Glomerular endothelial cell (primary cell): ENCODE results near the gene CRIM1. TPM values are rescaled to one million over a fixed set of nuclear protein-coding genes. Genes with fewer than 3 reads are reported as not detected.
A peak's percentile ranks its signal among the peaks of the same experiment; 100 is the strongest.

Source experiments
- DNase-seq: peaks from one replicate; pipeline ENCODE4 v3.0.0-alpha.2; 2011; ENCODE audit warnings: low read depth, low spot score; ENCODE audit errors: extremely low read depth
- total RNA-seq: library from RNA; depleted of rRNA; stranded (reverse); fragments of >200 nt; gene quantifications from 2 replicates; pipeline ENCODE4 v1.2.3, GENCODE V29; 2015

Gene CRIM1
- total RNA-seq, 1 donor from 2014 or later, result 618 TPM

- no peak for DNase-seq
Observed at GRCh38 chr2:36393738-36394256, 38.2 kb downstream of the CRIM1 start.

- DNase-seq, result no peak
Observed at GRCh38 chr2:36394804-36395203, 39.2 kb downstream of the CRIM1 start.

GRCh38 chr2:36395866-36396265, 40.3 kb downstream of the CRIM1 start:
- no peak for DNase-seq

GRCh38 chr2:36396878-36397539, 41.4 kb downstream of the CRIM1 start:
- DNase-seq, result no peak

- DNase-seq, result no peak
Observed at GRCh38 chr2:36397728-36398413, 42.3 kb downstream of the CRIM1 start.

GRCh38 chr2:36399050-36399449, 43.5 kb downstream of the CRIM1 start:
- DNase-seq, result no peak

- peak; percentile 71 for DNase-seq
Observed at GRCh38 chr2:36403675-36404230, 48.2 kb downstream of the CRIM1 start.

- DNase-seq, result no peak
Observed at GRCh38 chr2:36404318-36404717, 48.7 kb downstream of the CRIM1 start.

- DNase-seq, result no peak
Observed at GRCh38 chr2:36404754-36405153, 49.2 kb downstream of the CRIM1 start.

GRCh38 chr2:36405183-36405582, 49.6 kb downstream of the CRIM1 start:
- no peak for DNase-seq

GRCh38 chr2:36406296-36406695, 50.7 kb downstream of the CRIM1 start:
- no peak for DNase-seq

GRCh38 chr2:36407413-36407812, 51.8 kb downstream of the CRIM1 start:
- no peak for DNase-seq

- no peak for DNase-seq
Observed at GRCh38 chr2:36408198-36408703, 52.7 kb downstream of the CRIM1 start.

- no peak for DNase-seq
Observed at GRCh38 chr2:36409335-36409734, 53.8 kb downstream of the CRIM1 start.

- no peak for DNase-seq
Observed at GRCh38 chr2:36409935-36410334, 54.4 kb downstream of the CRIM1 start.

GRCh38 chr2:36410681-36411080, 55.1 kb downstream of the CRIM1 start:
- no peak for DNase-seq

GRCh38 chr2:36411962-36412444, 56.4 kb downstream of the CRIM1 start:
- DNase-seq, result no peak

- DNase-seq, result peak; percentile 67
Observed at GRCh38 chr2:36413218-36413617, 57.6 kb downstream of the CRIM1 start.

- DNase-seq, result no peak
Observed at GRCh38 chr2:36414307-36414706, 58.7 kb downstream of the CRIM1 start.

- no peak for DNase-seq
Observed at GRCh38 chr2:36415381-36416022, 59.9 kb downstream of the CRIM1 start.
